H1 (cell line): ENCODE data around the gene MMAA. TPM values are rescaled to one million over a fixed set of nuclear protein-coding genes. Genes with fewer than 3 reads are reported as not detected.

Experiments used
- CTCF ChIA-PET: fragments of 300-600 bp; sonication (Branson Sonifier 250); formaldehyde crosslinking; loops from one replicate; lab custom pipeline; 2021; ENCODE audit not compliant: partially characterized antibody; lab: Charles Lee
- POLR2A ChIA-PET: fragments of 300-600 bp; sonication (Branson Sonifier 250); formaldehyde crosslinking; loops from one replicate; lab custom pipeline; 2021; ENCODE audit warnings: inconsistent platforms; ENCODE audit not compliant: partially characterized antibody; lab: Charles Lee
- DNase-seq, 2 experiments: peaks; one replicate each; pipeline versions ENCODE4 v3.0.0 to v3.0.0-alpha.2; 2010 to 2022; ENCODE audit warnings: low spot score in 2 of 2, low read depth in 1 of 2, mixed read lengths in 1 of 2
- FAIRE-seq: peaks from 2 replicates; lab custom pipeline; 2011; peaks lifted over from hg19 to GRCh38; lab: Jason Lieb, UNC
- H2AFZ ChIP-seq: 2 replicates; pipeline ENCODE4 v1.8.1; 2012; ENCODE audit warnings: low read length, inconsistent platforms
- H2AK5ac ChIP-seq: 2 replicates; pipeline ENCODE4 v1.6.1; 2013; ENCODE audit warnings: low read depth, low read length
- H2BK120ac ChIP-seq: replicated peaks from 2 replicates; pipeline ENCODE3; 2013; ENCODE audit warnings: low read depth, low read length, inconsistent platforms
- H2BK12ac ChIP-seq: 2 replicates; pipeline ENCODE4 v1.6.1; 2013; ENCODE audit warnings: low read depth, low read length
- H2BK15ac ChIP-seq: 2 replicates; pipeline ENCODE4 v1.6.1; 2013; ENCODE audit warnings: low read length
- H2BK20ac ChIP-seq: 2 replicates; pipeline ENCODE4 v1.6.1; 2013; ENCODE audit warnings: low read length
- H2BK5ac ChIP-seq: 2 replicates; pipeline ENCODE4 v1.6.1; 2013; ENCODE audit warnings: low read depth, low read length
- H3K14ac ChIP-seq: 2 replicates; pipeline ENCODE4 v1.6.1; 2013; ENCODE audit warnings: inconsistent platforms; ENCODE audit not compliant: insufficient read length
- H3K18ac ChIP-seq: 2 replicates; pipeline ENCODE4 v1.6.1; 2013; ENCODE audit warnings: low read length; ENCODE audit errors: extremely low read depth
- H3K23ac ChIP-seq: 2 replicates; pipeline ENCODE4 v1.6.1; 2013; ENCODE audit warnings: inconsistent platforms; ENCODE audit not compliant: insufficient read length
- H3K23me2 ChIP-seq: 2 replicates; pipeline ENCODE4 v1.6.1; 2013; ENCODE audit warnings: low read depth, low read length
- H3K27ac ChIP-seq: 2 replicates; pipeline ENCODE4 v1.6.1; 2011; ENCODE audit warnings: low read depth, low read length, inconsistent platforms
- H3K27me3 ChIP-seq, 4 experiments: replicated peaks in 1 of 4; 1 replicate in 1 of 4; 2 replicates in 3 of 4; pipeline versions ENCODE4 v1.6.1 to v1.8.1; 2011 to 2013; ENCODE audit warnings: low read length in 3 of 4, mild to moderate bottlenecking in 3 of 4, inconsistent platforms in 2 of 4, mixed read lengths in 2 of 4, moderate library complexity in 1 of 4; ENCODE audit not compliant: control insufficient read depth in 3 of 4, insufficient read depth in 3 of 4; ENCODE audit errors: extremely low read depth in 1 of 4
- H3K36me3 ChIP-seq, 4 experiments: 2 replicates each; pipeline versions ENCODE4 v1.6.1 to v1.8.1; 2011 to 2013; ENCODE audit warnings: mild to moderate bottlenecking in 4 of 4, low read length in 3 of 4, moderate library complexity in 2 of 4, control low read depth in 1 of 4, inconsistent platforms in 1 of 4; ENCODE audit not compliant: insufficient read depth in 4 of 4, control insufficient read depth in 2 of 4
- H3K4ac ChIP-seq: replicated peaks from 2 replicates; pipeline ENCODE3; 2013; ENCODE audit warnings: low read length, low read depth, mixed read lengths, inconsistent platforms; ENCODE audit not compliant: insufficient read length
- H3K4me1 ChIP-seq, 4 experiments: replicated peaks in 1 of 4; 1 replicate in 1 of 4; 2 replicates in 3 of 4; pipeline versions ENCODE4 v1.6.1 to v1.8.1; 2011 to 2013; ENCODE audit warnings: low read length in 3 of 4, inconsistent platforms in 2 of 4, mixed read lengths in 1 of 4; ENCODE audit not compliant: insufficient read depth in 4 of 4, control insufficient read depth in 3 of 4
- H3K4me2 ChIP-seq, 2 experiments: 2 replicates each; pipeline versions ENCODE4 v1.6.1 to v1.8.1; 2011 to 2013; ENCODE audit warnings: low read depth in 2 of 2, low read length in 2 of 2, control low read depth in 1 of 2, inconsistent platforms in 1 of 2, mild to moderate bottlenecking in 1 of 2; ENCODE audit not compliant: insufficient read depth in 1 of 2
- H3K4me3 ChIP-seq, 4 experiments: fragments of 200-600, 300-600 bp in 1 of 4; sonication (generic), shearing (Covaris generic), sonication (Bioruptor Twin) in 1 of 4; 2 replicates each; pipeline versions ENCODE4 v1.5.1 to v1.8.1; 2011 to 2016; ENCODE audit warnings: low read length in 4 of 4, low read depth in 3 of 4, control low read depth in 2 of 4, inconsistent platforms in 2 of 4, mild to moderate bottlenecking in 2 of 4, mixed read lengths in 1 of 4, moderate library complexity in 1 of 4; ENCODE audit not compliant: insufficient read depth in 2 of 4; ENCODE audit errors: extremely low read depth in 1 of 4
- H3K56ac ChIP-seq: replicated peaks from 2 replicates; pipeline ENCODE3; 2013; ENCODE audit warnings: low read depth, mild to moderate bottlenecking, mixed read lengths, low read length, inconsistent platforms; ENCODE audit not compliant: insufficient read length
- H3K79me1 ChIP-seq: 2 replicates; pipeline ENCODE4 v1.6.1; 2013; ENCODE audit warnings: low read depth, low read length, control low read depth
- H3K79me2 ChIP-seq, 2 experiments: 2 replicates each; pipeline versions ENCODE4 v1.6.1 to v1.8.1; 2012 to 2013; ENCODE audit warnings: low read length in 2 of 2, mild to moderate bottlenecking in 2 of 2, inconsistent platforms in 1 of 2; ENCODE audit not compliant: insufficient read depth in 2 of 2, control insufficient read depth in 1 of 2
- H3K9ac ChIP-seq, 4 experiments: replicated peaks in 1 of 4; 1 replicate in 1 of 4; 2 replicates in 3 of 4; pipeline versions ENCODE4 v1.6.1 to v1.8.1; 2011 to 2013; ENCODE audit warnings: low read depth in 3 of 4, low read length in 3 of 4, control low read depth in 2 of 4, mild to moderate bottlenecking in 2 of 4, moderate library complexity in 2 of 4, inconsistent platforms in 1 of 4; ENCODE audit errors: extremely low read depth in 1 of 4
- H3K9me3 ChIP-seq, 2 experiments: 2 replicates each; pipeline versions ENCODE4 v1.6.1 to v1.8.1; 2012 to 2013; ENCODE audit warnings: mild to moderate bottlenecking in 2 of 2, moderate library complexity in 2 of 2, control low read depth in 1 of 2, inconsistent platforms in 1 of 2, low read depth in 1 of 2, low read length in 1 of 2, mixed read lengths in 1 of 2; ENCODE audit not compliant: insufficient read depth in 2 of 2
- H4K20me1 ChIP-seq, 2 experiments: replicated peaks in 1 of 2; 2 replicates each; pipeline versions ENCODE3 to v1.8.1; 2011 to 2013; ENCODE audit warnings: inconsistent platforms in 2 of 2, low read length in 2 of 2, mild to moderate bottlenecking in 1 of 2; ENCODE audit not compliant: insufficient read depth in 2 of 2, control insufficient read depth in 1 of 2
- H4K5ac ChIP-seq: 2 replicates; pipeline ENCODE4 v1.6.1; 2013; ENCODE audit warnings: low read length, low read depth, mixed read lengths, inconsistent platforms; ENCODE audit not compliant: insufficient read length
- H4K8ac ChIP-seq: 2 replicates; pipeline ENCODE4 v1.8.0; 2013; ENCODE audit warnings: mild to moderate bottlenecking, moderate library complexity, low read length, inconsistent platforms; ENCODE audit not compliant: insufficient read depth; ENCODE audit errors: extremely low read depth
- H4K91ac ChIP-seq: replicated peaks from 2 replicates; pipeline ENCODE3; 2013; ENCODE audit warnings: low read length, mixed read lengths, inconsistent platforms; ENCODE audit not compliant: insufficient read length
- CBX5 ChIP-seq: fragments of 300-800, 300-1000 bp; sonication (generic); IDR thresholded peaks from 2 replicates; pipeline ENCODE4 v1.7.1; 2016; ENCODE audit warnings: antibody characterized with exemption, low read length, low read depth
- CHD2 ChIP-seq: IDR thresholded peaks from 2 replicates; pipeline ENCODE4 v1.6.1; 2012; ENCODE audit warnings: low read length, improper control_type of control experiment
- HDAC6 ChIP-seq: IDR thresholded peaks from one replicate; pipeline ENCODE4 v1.7.1; 2012; ENCODE audit warnings: low read depth, mild to moderate bottlenecking, inconsistent platforms, low read length, moderate library complexity
- JUND ChIP-seq: IDR thresholded peaks from 2 replicates; pipeline ENCODE4 v1.6.1; 2011; ENCODE audit warnings: mild to moderate bottlenecking, improper control_type of control experiment, low read length
- PHF8 ChIP-seq: fragments of 200-600 bp; sonication (generic); conservative IDR thresholded peaks from 2 replicates; pipeline ENCODE4 v1.7.1; 2012; ENCODE audit warnings: low read depth, mild to moderate bottlenecking, inconsistent platforms, low read length, moderate library complexity
- SIX5 ChIP-seq: IDR thresholded peaks from 2 replicates; pipeline ENCODE4 v1.6.1; 2011; ENCODE audit warnings: mild to moderate bottlenecking, low read depth, low read length
- SUZ12 ChIP-seq: fragments of 200-600 bp; sonication (generic); IDR thresholded peaks from 2 replicates; pipeline ENCODE4 v1.6.1; 2012; ENCODE audit warnings: mild to moderate bottlenecking, inconsistent platforms, low read length, moderate library complexity, mixed read lengths
- WGBS, 2 experiments: shearing (Covaris generic) in 1 of 2; methylation state at CpG; one replicate each; pipeline versions ENCODE4 v1.1.6 to v1.1.7; 2013 to 2015; ENCODE audit warnings: low lambda C conversion rate in 2 of 2, mixed read lengths in 2 of 2, inconsistent platforms in 1 of 2, low coverage in 1 of 2, missing lambda C conversion rate in 1 of 2; ENCODE audit not compliant: insufficient replicate concordance in 2 of 2, insufficient coverage in 1 of 2, insufficient read length in 1 of 2; ENCODE audit errors: extremely low coverage in 1 of 2, missing lambda C conversion rate in 1 of 2; 5-methylcytosine and 5-hydroxymethylcytosine counted together
- polyA plus RNA-seq, 7 experiments: library from polyadenylated mRNA; depleted of rRNA in 3 of 7; stranded (reverse) in 5 of 7; unstranded in 2 of 7; fragments of >200 nt in 5 of 7; fragments of 200-250 nt in 2 of 7; gene quantifications; 1 replicate in 5 of 7; 2 replicates in 1 of 7; 4 replicates in 1 of 7; pipeline versions ENCODE4 v1.2.1 to v1.2.3, GENCODE V29; 2011 to 2013; ENCODE audit warnings: missing spikeins in 2 of 7, mixed read lengths in 2 of 7
- total RNA-seq: library from RNA; stranded (reverse); fragmentation: NEBNext Ultra II Directional; extraction: Animal tissue kit (Norgen Biotek cat#: 25700); gene quantifications from 2 replicates; pipeline ENCODE4 v1.2.1, GENCODE V29; 2021

The MMAA gene
- total and polyA plus RNA-seq, 2 of the 8 experiments (the other 6 are each of a cell fraction or from before 2014, with no cell fraction given): 0.98 to 4.9 TPM

DNA sequence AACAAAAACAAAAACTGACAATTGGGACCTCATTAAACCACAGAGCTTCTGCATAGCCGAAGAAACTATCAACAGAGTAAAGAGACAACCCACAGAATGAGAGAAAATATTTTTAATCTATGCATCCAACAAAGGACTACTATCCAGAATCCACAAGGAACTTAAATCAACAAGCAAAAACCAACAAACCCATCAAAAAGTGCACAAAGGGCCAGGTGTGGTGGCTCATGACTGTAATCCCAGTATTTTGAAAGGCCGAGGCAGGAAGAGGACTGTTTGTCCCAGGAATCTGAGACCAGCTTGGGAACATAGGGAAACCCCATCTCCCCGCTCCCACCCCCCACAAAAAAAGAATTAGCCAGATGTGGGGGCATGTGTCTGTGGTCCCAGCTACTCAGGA lies 71.4 kb downstream of the MMAA start:
- Histone ChIP-seq H3K9ac (no peak overlapping the region), H3K27ac (no peak overlapping the region), H4K20me1 (no peaks in the 10 kb centered on the region), H2AK5ac (no peak overlapping the region), H3K4me3 (no peak overlapping the region), H3K4me2 (no peak overlapping the region), H3K18ac (no peak overlapping the region), H4K8ac (no peak overlapping the region), H2BK15ac (no peak overlapping the region), H3K9me3 (peaks cover 0 to 5% of the 10 kb centered on the region in 2 experiments; a peak in 1 of 4 replicates), H2BK20ac (no peak overlapping the region), H4K91ac (no peak overlapping the region), H2BK12ac (no peak overlapping the region), H4K5ac (no peak overlapping the region), H3K56ac (no peak overlapping the region), H3K27me3 (no peaks in the 10 kb centered on the region), H3K23me2 (no peaks in the 10 kb centered on the region), H3K79me2 (no peaks in the 10 kb centered on the region), H3K79me1 (no peaks in the 10 kb centered on the region), H3K14ac (no peak overlapping the region), H2AFZ (no peak overlapping the region), H3K4me1 (peaks cover 0 to 5% (median 2%) of the 10 kb centered on the region in 4 experiments; a peak in 2 of 7 replicates), H3K36me3 (peaks cover 0 to 2% (median 0%) of the 10 kb centered on the region in 4 experiments; a peak in 2 of 8 replicates), H2BK120ac (no peak overlapping the region), H3K4ac (no peak overlapping the region), H2BK5ac (no peak overlapping the region), H3K23ac (no peak overlapping the region)
- DNase-seq: no peak
- ChIA-PET CTCF (interaction anchor here (1.0 to 1.3 kb wide), 2 partner anchors 15 to 50 kb away, joined by 3 read pairs; no protein-coding TSS in a partner anchor), POLR2A (no interaction called here)
- 100% methylated on average over 3 of the region's 3 CpGs; no CpG with 5 or more reads in 1 of the 2 experiments for WGBS, 2 experiments
- FAIRE-seq: no peak
- TF ChIP-seq SUZ12: no peak
- TF ChIP-seq SIX5: no peak
- no peak for TF ChIP-seq HDAC6
- TF ChIP-seq CBX5: no peak
- TF ChIP-seq JUND: no peak
- TF ChIP-seq PHF8: no peak
- TF ChIP-seq CHD2: no peak
